HepG2 (cell line): Measurements from ENCODE around the gene LTA. TPM values are rescaled to one million over a fixed set of nuclear protein-coding genes. Genes with fewer than 3 reads are reported as not detected.

ENCODE experiments used
- ATAC-seq: fragments of 200-7000 bp; cut with Tn5 transposase; 3 replicates; pipeline ENCODE4 v1.9.1; 2020; ENCODE audit warnings: mild to moderate bottlenecking, moderate library complexity
- BruUV-seq: library from RNA; stranded (reverse); fragments of 400-500 nt; replicated peaks from 2 replicates; lab custom pipeline; 2021; lab: Mats Ljungman, UMichigan
- CTCF ChIA-PET: fragments of 300-600 bp; formaldehyde crosslinking; extraction: SDS; loops from one replicate; lab custom pipeline; 2021; ENCODE audit warnings: low total read pairs, inconsistent platforms, low intra/inter-chr PET ratio; lab: Yijun Ruan, JAX
- POLR2A ChIA-PET: fragments of 350-600 bp; sonication (Branson Sonifier 250); formaldehyde crosslinking; loops from one replicate; lab custom pipeline; 2020; ENCODE audit warnings: antibody characterized with exemption, inconsistent platforms; lab: Yijun Ruan, JAX
- DNase-seq: peaks from one replicate; pipeline ENCODE4 v3.0.0-alpha.2; 2015; ENCODE audit warnings: low spot score
- FAIRE-seq: peaks from 3 replicates; lab custom pipeline; 2011; peaks lifted over from hg19 to GRCh38; lab: Jason Lieb, UNC
- H2AFZ ChIP-seq: one replicate; pipeline ENCODE4 v1.6.1; 2011; ENCODE audit warnings: low read length, inconsistent platforms
- H3K27ac ChIP-seq: fragments of 300-600 bp; 3 replicates; pipeline ENCODE4 v1.8.0; 2011; ENCODE audit warnings: mixed run types, mild to moderate bottlenecking, mixed read lengths, low read length, inconsistent platforms; ENCODE audit not compliant: insufficient read depth; ENCODE audit errors: extremely low read length
- H3K27me3 ChIP-seq, 2 experiments: fragments of 200-600 bp in 1 of 2; 2 replicates in 1 of 2; 3 replicates in 1 of 2; pipeline versions ENCODE4 v1.6.0 to v1.8.0; 2011; ENCODE audit warnings: low read length in 2 of 2, mild to moderate bottlenecking in 2 of 2, moderate library complexity in 2 of 2, inconsistent platforms in 1 of 2; ENCODE audit not compliant: insufficient read depth in 2 of 2, control insufficient read depth in 1 of 2
- H3K36me3 ChIP-seq, 2 experiments: fragments of 200-600 bp in 1 of 2; replicated peaks in 1 of 2; 2 replicates in 1 of 2; 3 replicates in 1 of 2; pipeline versions ENCODE4 v1.5.1 to v1.8.0; 2011; ENCODE audit warnings: low read length in 2 of 2, inconsistent platforms in 1 of 2; ENCODE audit not compliant: insufficient read depth in 2 of 2, control insufficient read depth in 1 of 2
- H3K4me1 ChIP-seq: 2 replicates; pipeline ENCODE4 v1.5.1; 2012; ENCODE audit warnings: low read length, inconsistent platforms; ENCODE audit not compliant: insufficient read depth
- H3K4me2 ChIP-seq: 2 replicates; pipeline ENCODE4 v1.6.0; 2011; ENCODE audit warnings: low read depth, low read length, inconsistent platforms
- H3K4me3 ChIP-seq, 3 experiments: fragments of 200-600 bp in 1 of 3; sonication (generic), shearing (Covaris generic) in 1 of 3; replicated peaks in 1 of 3; 2 replicates each; pipeline ENCODE4 v1.5.1; 2011 to 2016; ENCODE audit warnings: low read length in 3 of 3, inconsistent platforms in 2 of 3, low read depth in 2 of 3, mild to moderate bottlenecking in 2 of 3, control low read depth in 1 of 3, mixed read lengths in 1 of 3; ENCODE audit not compliant: insufficient read depth in 1 of 3
- H3K79me2 ChIP-seq: one replicate; pipeline ENCODE4 v1.6.1; 2011; ENCODE audit warnings: low read length, inconsistent platforms; ENCODE audit not compliant: insufficient read depth
- H3K9ac ChIP-seq: 2 replicates; pipeline ENCODE4 v1.6.0; 2011; ENCODE audit warnings: mild to moderate bottlenecking, low read depth, low read length, inconsistent platforms; ENCODE audit not compliant: insufficient read depth
- H3K9me3 ChIP-seq: 2 replicates; pipeline ENCODE4 v1.5.1; 2012; ENCODE audit warnings: mild to moderate bottlenecking, low read length
- H4K20me1 ChIP-seq: 2 replicates; pipeline ENCODE4 v1.6.0; 2011; ENCODE audit warnings: inconsistent platforms, mild to moderate bottlenecking, low read length, moderate library complexity; ENCODE audit not compliant: insufficient read depth
- BORCS8-MEF2B ChIP-seq: sonication (generic); formaldehyde crosslinking; IDR thresholded peaks from 2 replicates; pipeline ENCODE4 v1.8.0; 2022; ENCODE audit warnings: mild to moderate bottlenecking, missing genetic modification reagents
- FOXK1 ChIP-seq: sonication (generic); formaldehyde crosslinking; IDR thresholded peaks from 2 replicates; pipeline ENCODE4 v1.4.0; 2020; ENCODE audit warnings: low read depth, missing genetic modification reagents, borderline replicate concordance
- NFRKB ChIP-seq: fragments of 450-650 bp; IDR thresholded peaks from 2 replicates; pipeline ENCODE4 v1.6.1; 2017
- PHF20 ChIP-seq: sonication (generic); formaldehyde crosslinking; IDR thresholded peaks from 2 replicates; pipeline ENCODE4 v1.5.0; 2020; ENCODE audit warnings: mild to moderate bottlenecking, missing genetic modification reagents
- PHF5A ChIP-seq: IDR thresholded peaks from one replicate; pipeline ENCODE4 v1.6.1; 2018; ENCODE audit warnings: low read depth, missing genetic modification reagents; ENCODE audit not compliant: unreplicated experiment
- RBM22 ChIP-seq: fragments of 200-400 bp; formaldehyde crosslinking; optimal IDR thresholded peaks from 2 replicates; pipeline ENCODE3; 2017; ENCODE audit warnings: mild to moderate bottlenecking, low read length, moderate library complexity
- ZIK1 ChIP-seq: sonication (generic); formaldehyde crosslinking; IDR thresholded peaks from 2 replicates; pipeline ENCODE4 v1.5.0; 2020; ENCODE audit warnings: mild to moderate bottlenecking, low read depth, missing genetic modification reagents, borderline replicate concordance
- ZNF142 ChIP-seq: sonication (generic); formaldehyde crosslinking; IDR thresholded peaks from 2 replicates; pipeline ENCODE4 v1.4.0; 2020; ENCODE audit warnings: missing genetic modification reagents
- ZNF331 ChIP-seq: sonication (generic); formaldehyde crosslinking; IDR thresholded peaks from 2 replicates; pipeline ENCODE4 v1.4.0; 2020; ENCODE audit warnings: missing genetic modification reagents
- ZNF501 ChIP-seq: sonication (generic); formaldehyde crosslinking; IDR thresholded peaks from 2 replicates; pipeline ENCODE4 v1.5.1; 2020; ENCODE audit warnings: mild to moderate bottlenecking, moderate library complexity, missing genetic modification reagents
- WGBS: methylation state at CpG from one replicate; pipeline ENCODE4 v1.1.6; 2017; ENCODE audit warnings: low lambda C conversion rate; 5-methylcytosine and 5-hydroxymethylcytosine counted together
- in situ Hi-C: cut with HindIII; loops from 2 replicates; pipeline ENCODE4 v1.10.0; 2017; ENCODE audit warnings: low pct_unique_long_range_greater_than_20kb; ENCODE audit not compliant: extremely low pct_ligation_motif_present
- intact Hi-C: fragments of 100-400 bp; cut with micrococcal nuclease; formaldehyde crosslinking; loops from one replicate; pipeline ENCODE4 v1.10.0; 2022; ENCODE audit not compliant: unreplicated experiment
- polyA plus RNA-seq, 8 experiments: library from polyadenylated mRNA; depleted of rRNA in 3 of 8; stranded (reverse) in 7 of 8; unstranded in 1 of 8; fragments of >200 nt; fragmentation: Illumina TruSeq in 4 of 8; extraction: Trizol in 4 of 8; gene quantifications; 2 replicates each; pipeline versions ENCODE4 v1.2.1 to v1.2.3, GENCODE V29; 2011 to 2016; ENCODE audit warnings: low read depth in 4 of 8, missing spikeins in 1 of 8, mixed read lengths in 1 of 8; ENCODE audit not compliant: insufficient read depth in 1 of 8
- total RNA-seq, 5 experiments: library from RNA; depleted of rRNA; stranded (reverse); fragments of >200 nt; fragmentation: Illumina TruSeq; extraction: Trizol; gene quantifications; 2 replicates each; pipeline ENCODE4 v1.2.3, GENCODE V29; 2016; ENCODE audit warnings: low read depth in 1 of 5

LTA gene
- total and polyA plus RNA-seq, 2 of the 13 experiments (the other 11 are each of a cell fraction or from before 2014, with no cell fraction given), result 0.09 TPM; not detected in 1

DNA sequence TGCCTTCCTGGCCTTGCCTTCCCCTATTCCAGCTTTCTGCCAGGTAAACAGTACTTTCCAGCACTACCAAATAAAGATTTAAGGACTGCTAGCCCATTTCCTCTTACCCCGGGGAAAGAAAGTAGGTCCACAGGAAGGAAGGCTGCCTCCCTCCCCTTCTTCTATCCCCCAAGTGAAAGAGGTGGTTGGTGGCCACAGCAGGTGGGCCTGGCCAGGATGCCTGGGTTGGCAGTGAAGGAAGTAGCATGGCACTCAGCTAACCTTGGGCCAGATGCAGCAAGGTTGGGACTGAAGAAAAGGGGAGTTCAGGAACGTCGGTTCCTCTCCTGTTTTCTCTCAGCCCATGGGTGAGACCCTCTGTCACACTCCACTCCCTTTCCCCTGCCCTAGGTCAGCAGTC lies 15.8 kb upstream of the LTA start:
- TF ChIP-seq BORCS8-MEF2B (CRISPR knock-in tag) (no peak), NFRKB (no peak), ZIK1 (no peak), ZNF142 (CRISPR knock-in tag) (no peak), ZNF501 (CRISPR knock-in tag) (no peak), ZNF331 (no peak), FOXK1 (CRISPR knock-in tag) (no peak), PHF20 (no peak), RBM22 (no peak), PHF5A (CRISPR knock-in tag) (no peak)
- H2AFZ ChIP-seq, result no peak overlapping the region
- no TSS peak for BruUV-seq
- no peak overlapping the region for H3K4me3 ChIP-seq
- ATAC-seq (no peak), FAIRE-seq (no peak), DNase-seq (no peak)
- H3K4me2 ChIP-seq, result no peak overlapping the region
- 92% methylated on average over 3 of the region's 3 CpGs for WGBS
- intact Hi-C loops, result no loop called here
- H3K79me2 ChIP-seq, result no peaks in the 10 kb centered on the region
- no peaks in the 10 kb centered on the region for H4K20me1 ChIP-seq
- H3K9ac ChIP-seq, result no peak overlapping the region
- H3K27ac ChIP-seq, result no peak overlapping the region
- POLR2A ChIA-PET, result no interaction called here
- CTCF ChIA-PET, result no interaction called here
- H3K4me1 ChIP-seq, result no peaks in the 10 kb centered on the region
- in situ Hi-C loops, result no loop called here
- H3K36me3 ChIP-seq, result peaks cover 22 to 52% of the 10 kb centered on the region in 2 experiments; a peak in 4 of 5 replicates
- H3K27me3 ChIP-seq, result no peaks in the 10 kb centered on the region
- H3K9me3 ChIP-seq, result no peaks in the 10 kb centered on the region
